A549 (cell line): ENCODE measurements around the gene C10orf67. TPM values are rescaled to one million over a fixed set of nuclear protein-coding genes. Genes with fewer than 3 reads are reported as not detected.

Source experiments
- ATAC-seq, 2 experiments: fragments of 200-7000 bp in 1 of 2; fragments of >200 bp in 1 of 2; cut with Nextera tagmentation in 1 of 2; cut with Tn5 transposase in 1 of 2; 3 replicates each; pipeline versions ENCODE4 v1.8.0 to v1.9.1; 2018 to 2020; ENCODE audit warnings: mild to moderate bottlenecking in 1 of 2, moderate library complexity in 1 of 2
- CTCF ChIA-PET: fragments of 300-600 bp; sonication (Branson Sonifier 250); formaldehyde crosslinking; extraction: SDS; loops from one replicate; lab custom pipeline; 2021; ENCODE audit warnings: antibody characterized with exemption, inconsistent platforms; lab: Yijun Ruan, JAX
- POLR2A ChIA-PET: fragments of 350-600 bp; formaldehyde crosslinking; extraction: SDS; loops from one replicate; lab custom pipeline; 2021; ENCODE audit warnings: antibody characterized with exemption, inconsistent platforms; lab: Yijun Ruan, JAX
- DNase-seq, 2 experiments: peaks; one replicate each; pipeline versions ENCODE4 v3.0.0 to v3.0.0-alpha.2; 2011 to 2016; ENCODE audit warnings: low read depth in 1 of 2, low spot score in 1 of 2
- FAIRE-seq: peaks from 2 replicates; lab custom pipeline; 2011; peaks lifted over from hg19 to GRCh38; lab: Jason Lieb, UNC
- H3K27ac ChIP-seq, 2 experiments: fragments of >200 bp; sonication (Bioruptor Twin); formaldehyde crosslinking; 3 replicates each; pipeline ENCODE4 v1.5.1; 2016 to 2017
- H3K4me1 ChIP-seq: fragments of >200 bp; sonication (Bioruptor Twin); formaldehyde crosslinking; 3 replicates; pipeline ENCODE4 v1.6.1; 2016
- H3K4me2 ChIP-seq: fragments of >200 bp; sonication (Bioruptor Twin); formaldehyde crosslinking; 3 replicates; pipeline ENCODE4 v1.6.1; 2016
- H3K4me3 ChIP-seq: fragments of >200 bp; sonication (Bioruptor Twin); formaldehyde crosslinking; 3 replicates; pipeline ENCODE4 v1.5.1; 2016
- H3K9me3 ChIP-seq: fragments of >200 bp; sonication (Bioruptor Twin); formaldehyde crosslinking; 3 replicates; pipeline ENCODE4 v1.6.1; 2016
- ATOH8 ChIP-seq: fragments of 250-450 bp; sonication (Bioruptor Pico); IDR thresholded peaks from 2 replicates; pipeline ENCODE4 v1.5.0; 2020; ENCODE audit warnings: low read depth, mild to moderate bottlenecking, moderate library complexity
- CEBPB ChIP-seq, 2 experiments: fragments of >200 bp in 1 of 2; sonication (Bioruptor Twin) in 1 of 2; formaldehyde crosslinking in 1 of 2; IDR thresholded peaks; 2 replicates each; pipeline ENCODE4 v1.6.1; 2012 to 2016
- CTCF ChIP-seq: fragments of >200 bp; sonication (Bioruptor Twin); formaldehyde crosslinking; IDR thresholded peaks from 3 replicates; pipeline ENCODE4 v1.5.1; 2016
- EHMT2 ChIP-seq: fragments of 200-600 bp; sonication (generic); IDR thresholded peaks from 2 replicates; pipeline ENCODE4 v1.6.1; 2016; ENCODE audit warnings: antibody characterized with exemption, low read depth, mild to moderate bottlenecking, moderate library complexity
- ELK1 ChIP-seq: fragments of 150-350 bp; IDR thresholded peaks from 2 replicates; pipeline ENCODE4 v1.6.1; 2014; ENCODE audit warnings: low read depth, mild to moderate bottlenecking, low read length
- ESRRA ChIP-seq: fragments of 150-350 bp; IDR thresholded peaks from 2 replicates; pipeline ENCODE4 v1.6.1; 2014; ENCODE audit warnings: mild to moderate bottlenecking, low read length, borderline replicate concordance
- FOSB ChIP-seq: fragments of 250-450 bp; sonication (Bioruptor Pico); IDR thresholded peaks from 2 replicates; pipeline ENCODE4 v1.5.0; 2020; ENCODE audit warnings: mild to moderate bottlenecking, moderate library complexity
- FOSL2 ChIP-seq, 2 experiments: fragments of 450-650 bp in 1 of 2; fragments of >200 bp in 1 of 2; sonication (Bioruptor Twin) in 1 of 2; formaldehyde crosslinking; IDR thresholded peaks; 2 replicates each; pipeline versions ENCODE4 v1.5.0 to v1.6.1; 2016 to 2020; ENCODE audit warnings: mild to moderate bottlenecking in 1 of 2, moderate library complexity in 1 of 2
- HOXB13 ChIP-seq: fragments of 250-450 bp; sonication (Bioruptor Pico); IDR thresholded peaks from 2 replicates; pipeline ENCODE4 v1.5.0; 2020; ENCODE audit warnings: low read depth, mild to moderate bottlenecking, moderate library complexity
- HOXB5 ChIP-seq: fragments of 250-450 bp; sonication (Bioruptor Pico); IDR thresholded peaks from 2 replicates; pipeline ENCODE4 v1.5.0; 2020; ENCODE audit warnings: mild to moderate bottlenecking, moderate library complexity
- JUN ChIP-seq, 2 experiments: fragments of >200 bp; sonication (Bioruptor Twin); formaldehyde crosslinking; IDR thresholded peaks; 2 replicates in 1 of 2; 3 replicates in 1 of 2; pipeline ENCODE4 v1.6.1; 2016 to 2017
- JUNB ChIP-seq: fragments of >200 bp; sonication (Bioruptor Twin); formaldehyde crosslinking; IDR thresholded peaks from 2 replicates; pipeline ENCODE4 v1.6.1; 2016
- MAZ ChIP-seq: fragments of 150-350 bp; IDR thresholded peaks from 2 replicates; pipeline ENCODE4 v1.6.1; 2014; ENCODE audit warnings: antibody characterized with exemption, low read depth, low read length, borderline replicate concordance
- NR3C1 ChIP-seq: fragments of >200 bp; sonication (Bioruptor Twin); formaldehyde crosslinking; IDR thresholded peaks from 3 replicates; pipeline ENCODE4 v1.6.1; 2017
- RAD21 ChIP-seq, 2 experiments: fragments of >200 bp in 1 of 2; sonication (Bioruptor Twin) in 1 of 2; formaldehyde crosslinking in 1 of 2; IDR thresholded peaks in 1 of 2; conservative IDR thresholded peaks in 1 of 2; 2 replicates in 1 of 2; 3 replicates in 1 of 2; pipeline ENCODE4 v1.6.1; 2012 to 2018; ENCODE audit warnings: inconsistent platforms in 1 of 2
- RFX5 ChIP-seq: fragments of 450-650 bp; IDR thresholded peaks from 2 replicates; pipeline ENCODE4 v1.7.1; 2014; ENCODE audit warnings: antibody characterized with exemption, mild to moderate bottlenecking, moderate library complexity
- RNF2 ChIP-seq: fragments of 200-600 bp; sonication (generic); IDR thresholded peaks from 2 replicates; pipeline ENCODE4 v1.6.1; 2016; ENCODE audit warnings: low read depth, mild to moderate bottlenecking, antibody characterized with exemption, moderate library complexity, borderline replicate concordance
- SMC3 ChIP-seq: fragments of >200 bp; sonication (Bioruptor Twin); formaldehyde crosslinking; IDR thresholded peaks from 3 replicates; pipeline ENCODE4 v1.6.1; 2018; ENCODE audit warnings: inconsistent platforms
- SREBF2 ChIP-seq: fragments of 450-650 bp; IDR thresholded peaks from 2 replicates; pipeline ENCODE4 v1.6.1; 2014; ENCODE audit warnings: mild to moderate bottlenecking, moderate library complexity
- ZC3H11A ChIP-seq: fragments of 450-650 bp; IDR thresholded peaks from 2 replicates; pipeline ENCODE4 v1.6.1; 2014; ENCODE audit warnings: antibody characterized with exemption, mild to moderate bottlenecking
- ZSCAN20 ChIP-seq: fragments of 250-450 bp; sonication (Bioruptor Pico); IDR thresholded peaks from 2 replicates; pipeline ENCODE4 v1.8.0; 2022; ENCODE audit warnings: mild to moderate bottlenecking, moderate library complexity
- WGBS: methylation state at CpG from one replicate; pipeline ENCODE4 v1.1.6; 2017; ENCODE audit errors: missing lambda C conversion rate; 5-methylcytosine and 5-hydroxymethylcytosine counted together
- polyA plus RNA-seq, 4 experiments: library from polyadenylated mRNA; depleted of rRNA in 3 of 4; stranded (reverse); fragments of >200 nt; fragmentation: RNase III in 1 of 4; extraction: RNeasy Plus Mini Kit Qiagen cat#74134 plus additional on column Dnase treatment in 1 of 4; gene quantifications; 2 replicates in 3 of 4; 3 replicates in 1 of 4; pipeline ENCODE4 v1.2.3, GENCODE V29; 2011 to 2017
- TF ChIP-seq, protein P1 (sequence below): IDR thresholded peaks from 2 replicates; pipeline ENCODE4 v1.6.1; 2012

C10orf67 gene
- polyA plus RNA-seq, 2 of the 4 experiments (the other 2 are of a cell fraction): 0.06 to 0.09 TPM

DNA sequence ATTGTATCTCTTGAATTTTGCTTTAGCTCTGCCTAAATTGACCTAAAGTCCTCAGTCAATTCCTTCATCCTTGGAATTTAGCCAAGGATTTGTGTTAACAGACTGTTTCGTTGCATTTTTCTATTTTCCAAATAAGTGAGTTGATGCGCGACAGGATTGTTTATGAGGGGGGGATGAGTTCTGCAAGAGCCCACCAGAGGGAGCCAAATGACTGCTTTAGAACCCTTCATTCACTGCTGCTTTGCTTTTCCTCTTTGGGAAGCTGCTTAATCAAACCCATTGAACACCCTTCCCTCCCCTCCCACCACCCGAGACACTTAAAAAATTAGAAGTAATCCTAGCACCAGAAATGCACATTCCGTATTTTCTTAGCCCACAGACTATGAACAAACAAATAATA lies 186.2 kb downstream of the C10orf67 start (continued):
- TF ChIP-seq SMC3: peak; percentile 71

- CTCF ChIA-PET: interaction anchor here (0.6 to 6.7 kb wide), 67 partner anchors 8 to 1712 kb away, joined by 3 to 78 read pairs (median 4); no protein-coding TSS in a partner anchor
- H3K4me3 ChIP-seq: peak overlapping the region; percentile 29; the same call in 1 of the 3 replicates
- 41% methylated on average over 12 of the region's 12 CpGs for WGBS
- TF ChIP-seq ATOH8 (no peak), FOSL2 (IDR thresholded peaks at IDR 0.05) (no peak), FOSL2 (CRISPR knock-in tag; IDR thresholded peaks at IDR 0.05) (peak; percentile 70), RAD21 (conservative IDR thresholded peaks at IDR 0.05 in 1 of 2, IDR thresholded peaks at IDR 0.05 in 1 of 2) (peak in 1 of 2 experiments; percentile 36; a peak in 1 of 5 replicates)
- TF ChIP-seq, all 56 proteins: peak for 2
- Histone ChIP-seq H3K9me3 (no peaks in the 10 kb centered on the region), H3K4me1 (peaks cover 3% of the 10 kb centered on the region; the same call in 1 of the 3 replicates), H3K27ac (no peak overlapping the region), H3K4me2 (peak overlapping the region; percentile 79)
- POLR2A ChIA-PET: no interaction called here
- peak; percentile 34 to 58 for DNase-seq
- FAIRE-seq: no peak
- ATAC-seq: peak; percentile 65 to 80; a peak in 4 of 6 replicates
Measured at GRCh38 chr10:23157691-23158369, 186.8 kb downstream of the C10orf67 start.

DNA sequence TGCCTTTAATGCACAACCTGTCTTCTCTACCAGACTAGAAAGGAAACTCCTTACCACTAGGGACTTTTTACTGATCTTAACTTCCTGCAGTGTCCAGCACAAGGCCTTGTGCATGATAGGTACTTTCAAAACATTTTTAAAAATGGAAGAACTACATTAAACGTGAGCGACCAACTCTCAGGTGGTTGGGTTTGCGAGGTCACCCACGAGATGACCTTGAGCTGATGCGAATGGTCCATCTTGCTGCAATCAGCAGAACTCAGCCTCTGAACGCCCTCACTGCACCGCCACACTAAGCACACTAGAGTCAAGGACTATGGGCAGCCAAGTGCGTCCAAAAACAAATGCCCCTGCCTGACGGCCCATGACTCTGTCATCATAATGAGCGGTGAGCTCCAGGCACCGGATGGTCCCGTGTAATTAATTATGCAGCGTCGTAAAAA lies 187.3 kb downstream of the C10orf67 start:
- TF ChIP-seq ATOH8 (no peak), RNF2 (no peak), RFX5 (no peak), FOSL2 (IDR thresholded peaks at IDR 0.05) (no peak), FOSL2 (CRISPR knock-in tag; IDR thresholded peaks at IDR 0.05) (no peak), JUN (IDR thresholded peaks at IDR 0.05) (no peak), JUNB (no peak), ESRRA (no peak), HOXB13 (CRISPR knock-in tag) (no peak), HOXB5 (no peak), MAZ (no peak), ZSCAN20 (CRISPR knock-in tag) (no peak), ELK1 (no peak), CEBPB (IDR thresholded peaks at IDR 0.05) (no peak), SREBF2 (no peak), EHMT2 (no peak), CTCF (no peak), FOSB (CRISPR knock-in tag) (no peak), NR3C1 (no peak), ZC3H11A (no peak)
- TF ChIP-seq, protein P1, sequence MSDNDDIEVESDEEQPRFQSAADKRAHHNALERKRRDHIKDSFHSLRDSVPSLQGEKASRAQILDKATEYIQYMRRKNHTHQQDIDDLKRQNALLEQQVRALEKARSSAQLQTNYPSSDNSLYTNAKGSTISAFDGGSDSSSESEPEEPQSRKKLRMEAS: no peak
- no peak for FAIRE-seq
- POLR2A ChIA-PET: no interaction called here
- 41% methylated on average over 12 of the region's 14 CpGs for WGBS
- Histone ChIP-seq H3K4me1 (peaks cover 3% of the 10 kb centered on the region; the same call in 1 of the 3 replicates), H3K4me2 (no peak overlapping the region), H3K27ac (no peak overlapping the region), H3K4me3 (no peak overlapping the region), H3K9me3 (no peaks in the 10 kb centered on the region)
- no peak; a peak in 1 of 6 replicates for ATAC-seq
- CTCF ChIA-PET: interaction anchor here (0.7 to 6.7 kb wide), 24 partner anchors 7 to 1402 kb away, joined by 3 to 78 read pairs (median 6); no protein-coding TSS in a partner anchor
- DNase-seq: no peak
